ENCODE results near the gene FCHSD2. TPM values are rescaled to one million over a fixed set of nuclear protein-coding genes. Genes with fewer than 3 reads are reported as not detected.
A peak's percentile ranks its signal among the peaks of the same experiment; 100 is the strongest.

FCHSD2 gene
- total RNA-seq, 1 donor from 2014 or later: 22.2 TPM

- Histone ChIP-seq H3F3A (ENCODE audit: low read depth) (no peaks in the 10 kb centered on the region), H3K4me3 (no peak overlapping the region), H3K79me2 (ENCODE audit: low read depth) (no peaks in the 10 kb centered on the region), H3K27me3 (no peaks in the 10 kb centered on the region), H3K9ac (no peak overlapping the region), H3K36me3 (no peaks in the 10 kb centered on the region), H3K9me3 (ENCODE audit: low read depth) (no peaks in the 10 kb centered on the region), H3K27ac (no peak overlapping the region), H3K4me1 (peaks cover 7% of the 10 kb centered on the region), H3K4me2 (no peak overlapping the region), H4K20me1 (ENCODE audit: low read depth) (no peaks in the 10 kb centered on the region), H2AFZ (replicated peaks) (no peak overlapping the region)
- peaks cover 7% of the 10 kb centered on the region for H3K27me3 Mint-ChIP-seq (ENCODE audit: insufficient read depth, low read depth)
- H3K9me3 Mint-ChIP-seq: no peaks in the 10 kb centered on the region
- TF ChIP-seq CTCF (IDR thresholded peaks at IDR 0.05) (no peak), EZH2 (IDR thresholded peaks at IDR 0.05) (no peak), EZH2phosphoT487 (IDR thresholded peaks at IDR 0.05) (no peak)
- H3K36me3 Mint-ChIP-seq: no peaks in the 10 kb centered on the region
- no peak overlapping the region for H3K4me3 Mint-ChIP-seq
- peak overlapping the region; percentile 58 for H3K27ac Mint-ChIP-seq
- no peak for DNase-seq (ENCODE audit: low spot score)
- H3K4me1 Mint-ChIP-seq: peaks cover 20% of the 10 kb centered on the region
Measured at GRCh38 chr11:73154178-73154577, 12.1 kb upstream of the FCHSD2 start.

GRCh38 chr11:73152861-73153483 lies 10.9 kb upstream of the FCHSD2 start:
- Mint-ChIP-seq H3K4me1 (peaks cover 11% of the 10 kb centered on the region), H3K9me3 (no peaks in the 10 kb centered on the region), H3K27ac (peak overlapping the region; percentile 0), H3K27me3 (ENCODE audit: insufficient read depth, low read depth) (peaks cover 7% of the 10 kb centered on the region), H3K4me3 (peak overlapping the region; percentile 3), H3K36me3 (no peaks in the 10 kb centered on the region)
- H4K20me1 ChIP-seq (ENCODE audit: low read depth): no peaks in the 10 kb centered on the region
- no peak overlapping the region for H3K4me2 ChIP-seq
- no peaks in the 10 kb centered on the region for H3K27me3 ChIP-seq
- H3F3A ChIP-seq (ENCODE audit: low read depth): no peaks in the 10 kb centered on the region
- no peaks in the 10 kb centered on the region for H3K36me3 ChIP-seq
- H3K4me1 ChIP-seq: peaks cover 7% of the 10 kb centered on the region
- no peaks in the 10 kb centered on the region for H3K9me3 ChIP-seq (ENCODE audit: low read depth)
- no peak overlapping the region for H3K27ac ChIP-seq
- H3K79me2 ChIP-seq (ENCODE audit: low read depth): no peaks in the 10 kb centered on the region
- TF ChIP-seq EZH2phosphoT487 (IDR thresholded peaks at IDR 0.05) (no peak), CTCF (IDR thresholded peaks at IDR 0.05) (no peak), EZH2 (IDR thresholded peaks at IDR 0.05) (no peak)
- no peak overlapping the region for H2AFZ ChIP-seq (replicated peaks)
- peak; percentile 15 for DNase-seq (ENCODE audit: low spot score)
- H3K4me3 ChIP-seq: no peak overlapping the region
- H3K9ac ChIP-seq: no peak overlapping the region

GRCh38 chr11:73152086-73152853 lies 10.2 kb upstream of the FCHSD2 start:
- TF ChIP-seq EZH2phosphoT487 (IDR thresholded peaks at IDR 0.05): no peak
- no peak for TF ChIP-seq EZH2 (IDR thresholded peaks at IDR 0.05)
- TF ChIP-seq CTCF (IDR thresholded peaks at IDR 0.05): no peak
- Histone ChIP-seq H3K79me2 (ENCODE audit: low read depth) (no peaks in the 10 kb centered on the region), H2AFZ (replicated peaks) (no peak overlapping the region), H3K27ac (no peak overlapping the region), H4K20me1 (ENCODE audit: low read depth) (no peaks in the 10 kb centered on the region), H3F3A (ENCODE audit: low read depth) (no peaks in the 10 kb centered on the region), H3K9me3 (ENCODE audit: low read depth) (no peaks in the 10 kb centered on the region), H3K36me3 (no peaks in the 10 kb centered on the region), H3K27me3 (no peaks in the 10 kb centered on the region), H3K4me1 (peaks cover 7% of the 10 kb centered on the region), H3K4me2 (no peak overlapping the region), H3K9ac (no peak overlapping the region), H3K4me3 (no peak overlapping the region)
- Mint-ChIP-seq H3K27me3 (ENCODE audit: insufficient read depth, low read depth) (peaks cover 7% of the 10 kb centered on the region), H3K4me3 (no peak overlapping the region), H3K36me3 (no peaks in the 10 kb centered on the region), H3K9me3 (no peaks in the 10 kb centered on the region), H3K4me1 (peaks cover 8% of the 10 kb centered on the region), H3K27ac (no peak overlapping the region)
- DNase-seq (ENCODE audit: low spot score): no peak
